ENCODE measurements around the gene SLC38A1.
"Not testable (repeated sequence)": the region's sequence is repeated elsewhere in the genome, so short reads cannot be mapped to it uniquely, and the experiment has no call there.

The SLC38A1 gene

DNA sequence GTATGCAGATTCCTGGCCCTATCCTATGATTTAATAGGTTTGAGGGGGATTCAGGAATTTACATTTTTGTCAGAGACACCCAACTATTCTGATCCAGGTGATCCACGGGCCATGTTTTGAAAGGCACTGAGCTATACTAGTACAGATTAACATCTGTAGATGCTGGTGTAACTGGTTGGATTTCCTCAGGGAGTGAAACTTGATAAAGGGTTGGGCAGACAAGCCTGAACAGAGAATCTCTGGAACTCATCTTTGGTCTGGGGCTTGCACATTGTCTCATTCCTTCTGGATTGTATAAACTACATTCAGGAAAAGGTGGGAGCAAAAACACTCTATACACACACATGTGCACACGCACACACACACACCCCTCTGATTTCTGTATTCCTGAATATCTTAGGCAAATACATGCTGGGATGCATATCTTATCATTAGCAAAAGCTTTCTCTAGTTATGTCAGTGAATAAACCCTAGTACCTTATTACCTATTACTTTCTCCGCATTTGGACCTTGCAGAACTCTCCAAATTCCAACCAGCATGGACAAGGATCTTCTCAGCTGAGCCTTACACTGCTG lies 104.6 kb downstream of the SLC38A1 start:
- no peak for ATAC-seq

GRCh38 chr12:46162549-46163076 lies 106.2 kb downstream of the SLC38A1 start:
- ATAC-seq, DNase-seq: not testable (repeated sequence)

More for the DNA sequence above, 104.6 kb downstream of the SLC38A1 start:
- DNase-seq, result no peak

DNA sequence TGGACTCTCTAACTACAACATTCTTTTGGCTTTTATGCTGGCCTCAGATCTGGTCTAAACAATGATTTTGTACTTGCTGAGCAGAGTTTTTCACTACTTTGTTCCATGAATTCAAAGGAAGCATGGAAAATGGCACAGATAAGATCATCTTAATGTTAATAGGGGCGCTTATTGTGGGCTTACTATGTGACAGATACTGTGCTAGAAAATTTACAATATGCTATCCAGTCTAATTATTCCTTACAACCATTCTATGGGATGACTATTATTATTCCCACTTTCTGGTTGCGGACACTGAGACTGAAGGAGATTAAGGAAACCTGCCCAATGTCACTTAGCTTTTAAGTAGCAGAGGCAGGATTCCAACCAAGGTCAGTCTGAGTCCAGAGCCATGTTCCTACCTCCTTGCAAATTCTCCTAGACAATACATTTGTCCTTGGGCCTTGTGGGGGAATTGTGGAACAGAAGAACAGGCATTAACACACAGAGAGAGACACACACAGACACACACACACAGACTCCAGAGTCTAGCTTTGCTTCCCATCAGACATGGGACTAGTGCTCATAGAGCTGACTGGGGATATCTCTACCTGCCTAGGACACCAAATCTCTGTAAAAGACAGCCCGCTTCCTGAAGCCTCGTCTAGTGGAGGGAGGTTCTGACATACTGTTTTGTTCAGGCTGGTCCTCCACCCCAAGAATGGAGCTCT lies 107.7 kb downstream of the SLC38A1 start:
- DNase-seq (no peak), ATAC-seq (no peak)

DNA sequence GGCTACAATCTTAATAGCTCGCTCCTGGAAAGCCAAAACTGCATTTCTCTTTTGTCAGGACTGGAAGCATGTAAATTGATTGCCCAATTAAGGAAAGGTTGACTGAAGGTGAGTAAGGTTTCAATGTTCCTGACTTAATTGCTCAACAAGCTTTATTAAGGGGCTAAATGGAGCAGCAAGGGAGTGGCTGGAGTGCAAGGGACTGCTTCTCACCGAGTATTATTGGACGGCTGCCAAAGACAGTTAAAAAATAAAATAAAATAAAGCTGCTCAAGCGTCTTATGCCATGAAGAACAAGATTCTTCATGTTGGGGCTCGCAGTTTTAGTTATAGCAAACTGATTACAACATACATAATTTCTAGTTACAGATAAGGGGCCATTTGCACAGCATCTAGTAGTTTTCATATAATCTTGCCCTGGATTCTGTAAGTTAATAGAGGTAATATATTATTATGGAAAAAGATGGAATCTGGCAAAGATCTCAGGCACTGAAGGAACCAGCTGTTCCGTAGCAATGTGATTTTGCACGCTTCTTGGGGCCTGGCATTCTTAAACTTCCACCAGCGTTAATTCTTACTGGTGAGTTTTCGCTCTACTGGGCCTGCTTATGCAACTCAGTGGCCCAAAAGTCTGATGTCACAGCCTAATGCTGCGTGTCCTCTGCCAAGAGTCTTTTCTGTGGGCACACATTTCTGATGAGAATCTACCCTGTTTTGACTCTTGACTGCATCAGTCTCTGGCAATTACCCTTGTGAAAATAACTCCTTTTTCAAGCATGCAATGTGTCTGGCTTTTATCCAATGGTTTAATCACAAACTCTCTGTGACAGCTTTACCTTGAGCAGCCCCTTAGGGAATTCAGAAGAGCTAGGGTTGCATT lies 108.5 kb downstream of the SLC38A1 start:
- ATAC-seq, result no peak

GRCh38 chr12:46159309-46159901 lies 109.4 kb downstream of the SLC38A1 start:
- ATAC-seq (no peak), DNase-seq (no peak)

More for the DNA sequence above, 108.5 kb downstream of the SLC38A1 start:
- no peak for DNase-seq

DNA sequence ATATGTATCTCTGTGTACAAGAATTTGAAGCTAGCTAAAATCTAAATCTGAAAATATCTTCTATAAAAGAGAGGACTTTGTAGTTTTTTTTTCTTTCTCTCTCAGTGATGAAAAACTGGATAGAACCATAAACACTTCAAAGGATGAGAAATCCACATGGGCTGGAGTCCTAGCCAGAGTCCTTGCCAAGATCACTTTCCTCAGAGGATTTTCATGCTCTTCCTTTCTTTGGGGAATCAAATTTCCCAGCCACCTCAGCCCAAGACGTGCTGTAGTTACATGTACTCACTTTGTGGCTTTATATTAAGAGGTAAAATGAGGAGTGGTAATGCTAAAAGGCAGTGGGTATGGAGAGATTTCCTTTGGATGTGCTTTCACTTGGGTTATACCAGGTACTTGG lies 110.3 kb downstream of the SLC38A1 start:
- no peak for DNase-seq
- no peak for ATAC-seq

DNA sequence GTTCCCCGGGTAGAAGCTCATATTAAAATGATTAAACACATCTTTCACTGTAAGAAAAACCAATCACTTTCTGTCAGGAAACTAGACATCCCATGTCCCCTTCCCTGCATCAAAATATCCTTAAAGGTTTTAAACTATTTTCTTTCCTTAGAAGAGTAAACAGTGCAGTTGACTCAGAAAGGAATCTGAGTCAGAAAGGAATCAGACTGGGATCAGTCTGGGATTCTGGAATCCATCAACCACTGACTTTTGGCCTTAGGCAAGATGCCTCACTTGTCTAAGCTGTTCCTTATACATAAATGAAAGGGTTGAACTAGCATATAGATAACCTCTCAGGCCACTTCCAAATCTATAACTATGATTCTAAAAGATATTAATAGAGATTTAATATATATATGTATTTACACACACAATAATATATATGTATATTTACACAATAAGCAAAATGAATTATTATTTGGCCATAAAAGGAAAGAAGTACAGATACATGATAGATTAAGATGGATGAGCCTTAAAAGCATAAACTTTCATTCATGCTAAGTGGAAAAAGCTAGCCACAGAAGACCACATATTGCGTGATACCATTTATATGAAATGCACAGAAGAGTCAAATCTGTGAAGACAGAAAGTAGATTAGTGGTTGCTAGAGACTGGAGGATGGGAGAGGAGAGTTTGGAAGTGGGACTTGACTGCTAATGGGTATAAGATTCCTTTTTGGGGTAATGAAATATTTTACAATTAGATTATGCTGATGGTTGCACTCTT lies 114.4 kb downstream of the SLC38A1 start:
- ATAC-seq, result no peak
- no peak for DNase-seq

DNA sequence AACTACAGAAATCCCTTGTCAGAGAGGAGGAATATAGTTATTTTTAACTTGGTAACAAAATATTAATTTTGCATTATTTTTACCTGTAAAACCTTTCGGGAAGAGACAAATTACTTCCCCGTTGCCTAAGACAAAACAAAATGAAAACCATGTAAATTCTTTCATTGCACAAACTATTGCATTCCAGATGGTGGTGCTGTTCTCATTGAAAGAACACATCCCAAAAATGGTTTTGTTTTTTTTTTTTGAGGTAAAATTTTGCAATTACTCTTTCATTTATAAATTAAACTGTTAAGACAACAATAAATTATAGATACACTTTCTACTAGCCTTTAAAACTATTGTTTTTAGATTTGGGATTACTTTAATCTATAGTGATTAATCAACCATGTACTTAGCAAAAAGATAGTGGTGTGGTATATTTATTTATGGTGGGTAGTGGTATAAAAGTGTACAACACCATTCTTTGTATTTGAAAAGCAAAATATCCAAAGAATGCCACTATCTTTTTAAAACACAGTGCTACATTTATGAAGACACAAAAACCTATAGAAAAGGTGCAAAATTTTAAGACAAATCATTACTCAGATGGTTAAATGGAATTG lies 115.5 kb downstream of the SLC38A1 start:
- DNase-seq (no peak), ATAC-seq (no peak)

DNA sequence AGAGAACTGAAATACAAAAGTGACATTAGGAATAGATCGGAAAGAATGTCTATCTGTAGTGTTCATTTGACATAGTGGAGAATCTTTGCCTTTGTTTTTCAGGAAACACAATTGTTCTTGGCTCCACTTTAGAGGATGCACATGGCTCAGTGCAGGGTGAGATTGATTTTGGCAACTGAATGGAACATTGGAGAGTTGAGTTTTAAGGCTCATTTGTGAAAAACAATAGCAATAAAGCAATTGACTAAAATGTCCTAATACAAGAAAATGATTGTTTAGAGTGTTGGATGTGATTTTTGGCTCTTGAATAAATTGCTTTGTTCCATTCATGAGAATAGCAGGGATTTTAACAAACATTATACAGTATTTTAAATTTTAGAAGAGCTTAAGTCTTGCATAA lies 116.4 kb downstream of the SLC38A1 start:
- ATAC-seq (no peak), DNase-seq (no peak)

- DNase-seq, result no peak
- ATAC-seq, result no peak
Measured at GRCh38 chr12:46150735-46151134, 118.1 kb downstream of the SLC38A1 start.

DNA sequence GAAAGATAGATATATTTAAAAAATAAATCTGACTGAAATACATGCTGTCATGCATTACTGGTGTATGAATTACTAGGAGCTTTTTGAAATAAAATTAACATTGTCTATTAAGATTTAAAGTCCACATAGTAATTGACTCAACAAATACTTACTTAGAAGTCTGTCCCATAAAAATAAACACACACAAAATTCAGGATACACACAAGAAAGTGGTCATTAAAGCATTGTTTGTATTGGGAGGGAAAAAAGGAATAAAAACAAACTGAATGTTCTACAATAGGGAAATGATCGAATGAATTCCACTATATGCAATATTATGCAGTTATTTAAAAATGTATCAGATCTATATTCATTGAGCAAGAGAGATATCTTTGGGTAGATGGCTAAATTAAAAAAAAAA lies 118.9 kb downstream of the SLC38A1 start:
- ATAC-seq, result no peak

GRCh38 chr12:46149079-46149464 lies 119.8 kb downstream of the SLC38A1 start:
- DNase-seq, result no peak
- ATAC-seq, result no peak

More for the DNA sequence above, 118.9 kb downstream of the SLC38A1 start:
- DNase-seq, result no peak

DNA sequence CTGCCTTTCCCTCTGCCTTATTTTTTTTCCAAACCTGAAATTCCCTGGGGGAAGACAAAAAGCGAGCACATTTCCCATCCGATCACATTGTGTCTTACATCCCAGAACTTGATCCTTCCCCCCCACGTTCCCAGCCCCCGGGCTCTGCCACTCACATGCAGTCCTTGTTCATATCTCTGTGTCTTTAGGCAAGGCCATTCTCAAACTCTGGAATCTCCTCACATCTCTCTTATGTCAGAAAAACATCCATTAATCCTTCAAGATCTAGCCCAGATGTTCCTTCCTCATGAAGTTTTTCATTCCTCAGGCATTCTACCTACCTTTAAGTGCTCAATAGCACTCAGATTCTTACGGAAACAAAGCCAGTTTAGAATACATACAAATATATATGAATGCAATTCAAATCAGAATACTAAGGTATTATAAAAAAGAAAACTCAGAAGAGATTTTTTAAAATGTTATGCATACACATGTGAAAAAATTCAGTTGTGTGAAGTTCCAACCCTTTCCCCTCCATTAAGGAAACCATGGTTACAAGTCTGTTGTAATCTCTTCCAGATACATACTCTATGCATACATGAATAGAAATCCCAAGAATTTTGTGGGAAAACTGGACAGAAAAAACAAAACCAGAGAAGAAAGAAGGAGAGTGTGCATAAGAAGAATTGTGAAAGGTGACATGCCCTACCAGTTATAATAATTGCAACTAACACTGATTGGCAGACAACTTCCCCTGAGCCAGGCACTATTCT lies 120.3 kb downstream of the SLC38A1 start:
- no peak for DNase-seq
- no peak for ATAC-seq

GRCh38 chr12:46147144-46147543 lies 121.7 kb downstream of the SLC38A1 start:
- no peak for DNase-seq
- no peak for ATAC-seq

GRCh38 chr12:46145881-46146280 lies 123.0 kb downstream of the SLC38A1 start:
- DNase-seq (no peak), ATAC-seq (no peak)

GRCh38 chr12:46144433-46144832 lies 124.4 kb downstream of the SLC38A1 start:
- DNase-seq, result no peak
- ATAC-seq, result no peak

- no peak for DNase-seq
- no peak for ATAC-seq
Measured at GRCh38 chr12:46136249-46136648, 132.6 kb downstream of the SLC38A1 start.

GRCh38 chr12:46135750-46136149 lies 133.1 kb downstream of the SLC38A1 start:
- no peak for DNase-seq
- ATAC-seq, result no peak

- ATAC-seq (no peak), DNase-seq (no peak)
Measured at GRCh38 chr12:46134852-46135251, 134.0 kb downstream of the SLC38A1 start.

- no peak for DNase-seq
- no peak for ATAC-seq
Measured at GRCh38 chr12:46134205-46134811, 134.5 kb downstream of the SLC38A1 start.

Measured in stimulated activated naive CD8-positive, alpha-beta T cell treated with anti-CD3 and anti-CD28 coated beads, Interleukin-15, Interleukin-2, amounts not matched to agents 100 U/mL and 50 U/mL, for 24 hours (primary cell).